Fibroblast of lung (primary cell): ENCODE results near the gene TMEM198.

Experiments
- CTCF ChIP-seq, 2 donors: IDR thresholded peaks in 1 of 2; conservative IDR thresholded peaks in 1 of 2; 1 replicate in 1 of 2; 2 replicates in 1 of 2; pipeline ENCODE4 v1.5.1; 2011 to 2012; ENCODE audit warnings: low read length in 2 of 2, control low read depth in 1 of 2, inconsistent platforms in 1 of 2, low read depth in 1 of 2, mild to moderate bottlenecking in 1 of 2
- EZH2 ChIP-seq: IDR thresholded peaks from 2 replicates; pipeline ENCODE4 v1.5.1; 2012; ENCODE audit warnings: low read length, control low read depth, mild to moderate bottlenecking; ENCODE audit errors: missing control alignments

GRCh38 chr2:219557320-219557719 is 13.5 kb downstream of the TMEM198 start:
- no peak for TF ChIP-seq CTCF (conservative IDR thresholded peaks at IDR 0.05 in 1 of 2, IDR thresholded peaks at IDR 0.05 in 1 of 2; ENCODE audit: low read depth in 1 of 2, low read length in 2 of 2)
- no peak for TF ChIP-seq EZH2
